GM12878 (cell line): Measurements from ENCODE around the gene CLDN19. TPM values are rescaled to one million over a fixed set of nuclear protein-coding genes. Genes with fewer than 3 reads are reported as not detected.

ENCODE experiments used
- ATAC-seq: fragments of 200-7000 bp; cut with Tn5 transposase; 3 replicates; pipeline ENCODE4 v1.9.1; 2020; ENCODE audit warnings: mild to moderate bottlenecking, moderate library complexity
- BruUV-seq: library from RNA; stranded (reverse); fragments of 400-500 nt; replicated peaks from 2 replicates; lab custom pipeline; 2021; lab: Mats Ljungman, UMichigan
- CTCF ChIA-PET: fragments of 300-600 bp; sonication (Branson Sonifier 250); formaldehyde crosslinking; extraction: SDS; loops from one replicate; lab custom pipeline; 2021; ENCODE audit warnings: inconsistent platforms; lab: Yijun Ruan, JAX
- POLR2A ChIA-PET: fragments of 350-600 bp; formaldehyde crosslinking; extraction: SDS; loops from one replicate; lab custom pipeline; 2021; ENCODE audit warnings: inconsistent platforms; lab: Charles Lee
- RAD21 ChIA-PET: fragments of 300-600 bp; sonication (Branson Sonifier 250); formaldehyde crosslinking; loops from one replicate; lab custom pipeline; 2023; ENCODE audit warnings: antibody characterized with exemption; ENCODE audit not compliant: unreplicated experiment; lab: Charles Lee
- SMC1A ChIA-PET: fragments of 300-600 bp; sonication (Branson Sonifier 250); formaldehyde crosslinking; loops from one replicate; lab custom pipeline; 2023; ENCODE audit not compliant: unreplicated experiment, uncharacterized antibody; lab: Charles Lee
- DNase-seq: peaks from one replicate; pipeline ENCODE4 v3.0.0-alpha.2; 2011; ENCODE audit warnings: low read depth, low spot score
- FAIRE-seq: peaks from 3 replicates; lab custom pipeline; 2011; peaks lifted over from hg19 to GRCh38; lab: Jason Lieb, UNC
- H2AFZ ChIP-seq: 2 replicates; pipeline ENCODE4 v1.6.0; 2011; ENCODE audit warnings: low read depth, low read length, control low read depth; ENCODE audit not compliant: control insufficient read depth
- H3K27ac ChIP-seq: 2 replicates; pipeline ENCODE4 v1.5.1; 2011; ENCODE audit warnings: control low read depth; ENCODE audit not compliant: control insufficient read depth, insufficient read depth
- H3K27me3 ChIP-seq, 2 experiments: replicated peaks in 1 of 2; 2 replicates each; pipeline versions ENCODE4 v1.6.0 to v1.6.1; 2011; ENCODE audit warnings: low read length in 1 of 2; ENCODE audit not compliant: control insufficient read depth in 2 of 2, insufficient read depth in 2 of 2
- H3K36me3 ChIP-seq, 2 experiments: 2 replicates each; pipeline ENCODE4 v1.5.1; 2011; ENCODE audit warnings: low read length in 1 of 2; ENCODE audit not compliant: control insufficient read depth in 2 of 2, insufficient read depth in 2 of 2
- H3K4me1 ChIP-seq: 2 replicates; pipeline ENCODE4 v1.6.1; 2011; ENCODE audit warnings: mild to moderate bottlenecking, low read length, moderate library complexity, mixed read lengths; ENCODE audit not compliant: control insufficient read depth, insufficient read depth
- H3K4me2 ChIP-seq: 2 replicates; pipeline ENCODE4 v1.6.0; 2011; ENCODE audit warnings: control low read depth; ENCODE audit not compliant: control insufficient read depth, insufficient read depth
- H3K4me3 ChIP-seq: fragments of 200-600 bp; sonication (generic); 2 replicates; pipeline ENCODE4 v1.5.1; 2016
- H3K79me2 ChIP-seq: 2 replicates; pipeline ENCODE4 v1.6.0; 2011; ENCODE audit warnings: low read length; ENCODE audit not compliant: control insufficient read depth, insufficient read depth
- H3K9ac ChIP-seq: 2 replicates; pipeline ENCODE4 v1.8.0; 2011; ENCODE audit warnings: low read length, control low read depth, mixed read lengths; ENCODE audit not compliant: control insufficient read depth, insufficient read depth
- H3K9me3 ChIP-seq: replicated peaks from 3 replicates; pipeline ENCODE4 v1.5.1; 2011; ENCODE audit warnings: mild to moderate bottlenecking, low read length; ENCODE audit not compliant: control insufficient read depth, insufficient read depth
- H4K20me1 ChIP-seq: 2 replicates; pipeline ENCODE4 v1.6.0; 2011; ENCODE audit not compliant: control insufficient read depth, insufficient read depth
- IKZF1 ChIP-seq: fragments of 450-650 bp; conservative IDR thresholded peaks from 2 replicates; pipeline ENCODE4 v1.6.1; 2017; ENCODE audit warnings: antibody characterized with exemption, mild to moderate bottlenecking
- MYC ChIP-seq: IDR thresholded peaks from 2 replicates; pipeline ENCODE4 v1.6.1; 2011; ENCODE audit warnings: mild to moderate bottlenecking, low read length, moderate library complexity, inconsistent platforms; ENCODE audit not compliant: insufficient read depth, insufficient replicate concordance, insufficient read length, severe bottlenecking
- NFYA ChIP-seq: IDR thresholded peaks from 2 replicates; pipeline ENCODE4 v1.6.1; 2011; ENCODE audit warnings: low read depth, mild to moderate bottlenecking, low read length, improper control_type of control experiment, borderline replicate concordance
- POLR2A ChIP-seq: IDR thresholded peaks from 2 replicates; pipeline ENCODE4 v1.6.1; 2011; ENCODE audit warnings: low read depth, mild to moderate bottlenecking, low read length
- ZZZ3 ChIP-seq: IDR thresholded peaks from 2 replicates; pipeline ENCODE4 v1.6.1; 2011; ENCODE audit warnings: low read depth; ENCODE audit not compliant: control insufficient read depth, insufficient read length
- WGBS: methylation state at CpG from one replicate; pipeline ENCODE4 v1.1.6; 2016; ENCODE audit warnings: low lambda C conversion rate; ENCODE audit not compliant: insufficient replicate concordance, insufficient coverage; ENCODE audit errors: missing lambda C conversion rate; 5-methylcytosine and 5-hydroxymethylcytosine counted together
- in situ Hi-C: fragments of 300-500 bp; cut with MboI; formaldehyde crosslinking; loops from 9 replicates; pipeline ENCODE4 v1.14.3; 2018; ENCODE audit warnings: mixed read lengths
- intact Hi-C: fragments of 100-400 bp; cut with micrococcal nuclease; formaldehyde crosslinking; loops from one replicate; pipeline ENCODE4 v1.14.2; 2022; ENCODE audit not compliant: unreplicated experiment
- polyA plus RNA-seq, 11 experiments: library from polyadenylated mRNA; depleted of rRNA in 4 of 11; unstranded in 6 of 11; stranded (reverse) in 5 of 11; fragments of >200 nt; fragmentation: Nextera tagmentation in 4 of 11; fragmentation: Illumina TruSeq in 1 of 11; extraction: Ambion mirVana in 4 of 11; extraction: Trizol in 1 of 11; gene quantifications; 1 replicate in 1 of 11; 2 replicates in 10 of 11; pipeline versions ENCODE4 v1.2.1 to v1.2.3, GENCODE V29; 2011 to 2016; ENCODE audit warnings: inconsistent platforms in 2 of 11, missing spikeins in 2 of 11, low read depth in 1 of 11
- total RNA-seq, 4 experiments: library from RNA; depleted of rRNA in 3 of 4; stranded (reverse); fragments of >200 nt in 3 of 4; fragmentation: Illumina TruSeq in 1 of 4; extraction: Trizol in 1 of 4; gene quantifications; 2 replicates each; pipeline versions ENCODE4 v1.2.1 to v1.2.3, GENCODE V29; 2013 to 2021
- TF ChIP-seq, protein P1 (sequence below): IDR thresholded peaks from 2 replicates; pipeline ENCODE4 v1.6.1; 2011; ENCODE audit warnings: borderline replicate concordance, low read depth, mild to moderate bottlenecking, moderate library complexity, low read length; ENCODE audit not compliant: insufficient read depth, poor library complexity, severe bottlenecking

The CLDN19 gene
- total and polyA plus RNA-seq, 10 of the 15 experiments (the other 5 are each of a cell fraction or from before 2014, with no cell fraction given), result not detected

GRCh38 chr1:42776502-42776901 is 36.5 kb upstream of the CLDN19 start:
- no peak for FAIRE-seq
- RAD21 ChIA-PET, result interaction anchor here (2.4 to 5.2 kb wide), 3 partner anchors 9 to 297 kb away, joined by 16 to 92 read pairs (median 25); partner anchors contain the start of genes C1orf50 and P3H1
- no peak overlapping the region for H3K9ac ChIP-seq
- H3K36me3 ChIP-seq, result peaks cover 10 to 26% of the 10 kb centered on the region in 2 experiments
- H4K20me1 ChIP-seq, result no peaks in the 10 kb centered on the region
- H3K4me2 ChIP-seq, result no peak overlapping the region
- no TSS peak for BruUV-seq
- H2AFZ ChIP-seq, result no peak overlapping the region
- intact Hi-C loops, result no loop called here
- 98% methylated on average over 6 of the region's 6 CpGs for WGBS
- in situ Hi-C loops, result no loop called here
- CTCF ChIA-PET, result interaction anchor here (0.8 to 3.0 kb wide), 6 partner anchors 8 to 297 kb away, joined by 3 to 60 read pairs (median 10); partner anchors contain the start of genes C1orf50, P3H1 and ZNF691
- TF ChIP-seq IKZF1 (no peak), ZZZ3 (no peak), NFYA (no peak), MYC (no peak), POLR2A (no peak)
- TF ChIP-seq, protein P1, sequence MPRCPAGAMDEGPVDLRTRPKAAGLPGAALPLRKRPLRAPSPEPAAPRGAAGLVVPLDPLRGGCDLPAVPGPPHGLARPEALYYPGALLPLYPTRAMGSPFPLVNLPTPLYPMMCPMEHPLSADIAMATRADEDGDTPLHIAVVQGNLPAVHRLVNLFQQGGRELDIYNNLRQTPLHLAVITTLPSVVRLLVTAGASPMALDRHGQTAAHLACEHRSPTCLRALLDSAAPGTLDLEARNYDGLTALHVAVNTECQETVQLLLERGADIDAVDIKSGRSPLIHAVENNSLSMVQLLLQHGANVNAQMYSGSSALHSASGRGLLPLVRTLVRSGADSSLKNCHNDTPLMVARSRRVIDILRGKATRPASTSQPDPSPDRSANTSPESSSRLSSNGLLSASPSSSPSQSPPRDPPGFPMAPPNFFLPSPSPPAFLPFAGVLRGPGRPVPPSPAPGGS, result no peak
- TF ChIP-seq, all 136 proteins: peak for 0
- ChIA-PET SMC1A (interaction anchor here (1.3 to 5.6 kb wide), 4 partner anchors 9 to 296 kb away, joined by 4 to 53 read pairs (median 28); partner anchors contain the start of genes C1orf50 and P3H1), POLR2A (interaction anchor here (1.8 kb wide), 1 partner anchor 10 kb away, joined by 9 read pairs; the partner anchor contains the start of genes C1orf50 and P3H1)
- H3K27ac ChIP-seq, result no peak overlapping the region
- H3K9me3 ChIP-seq, result no peaks in the 10 kb centered on the region
- ATAC-seq (no peak), DNase-seq (no peak)
- H3K4me1 ChIP-seq, result peaks cover 5% of the 10 kb centered on the region; the same call in 1 of the 2 replicates
- no peaks in the 10 kb centered on the region for H3K79me2 ChIP-seq
- H3K4me3 ChIP-seq, result no peak overlapping the region
- no peaks in the 10 kb centered on the region for H3K27me3 ChIP-seq
